Keratinocyte (primary cell): ENCODE measurements around the gene FGF5. TPM values are rescaled to one million over a fixed set of nuclear protein-coding genes. Genes with fewer than 3 reads are reported as not detected.

ENCODE experiments used
- DNase-seq: peaks from one replicate; pipeline ENCODE4 v3.0.0-alpha.2; 2011; ENCODE audit warnings: low read depth, missing footprints, low spot score
- FAIRE-seq: peaks from 2 replicates; lab custom pipeline; 2011; peaks lifted over from hg19 to GRCh38; lab: Jason Lieb, UNC
- H2AFZ ChIP-seq: 2 replicates; pipeline ENCODE4 v1.6.0; 2012; ENCODE audit warnings: low read length, control low read depth, inconsistent platforms; ENCODE audit not compliant: control insufficient read depth
- H3K27ac ChIP-seq: 2 replicates; pipeline ENCODE4 v1.5.1; 2011; ENCODE audit warnings: low read length; ENCODE audit not compliant: control insufficient read depth, insufficient read depth
- H3K27me3 ChIP-seq: 3 replicates; pipeline ENCODE4 v1.6.0; 2011; ENCODE audit warnings: low read length; ENCODE audit not compliant: control insufficient read depth, insufficient read depth; ENCODE audit errors: extremely low read depth
- H3K36me3 ChIP-seq, 2 experiments: 2 replicates in 1 of 2; 3 replicates in 1 of 2; pipeline ENCODE4 v1.5.1; 2011; ENCODE audit warnings: low read length in 2 of 2, mild to moderate bottlenecking in 1 of 2; ENCODE audit not compliant: control insufficient read depth in 2 of 2, insufficient read depth in 2 of 2; ENCODE audit errors: extremely low read depth in 1 of 2
- H3K4me1 ChIP-seq: 3 replicates; pipeline ENCODE4 v1.5.1; 2011; ENCODE audit warnings: low read length; ENCODE audit not compliant: control insufficient read depth, insufficient read depth; ENCODE audit errors: extremely low read depth
- H3K4me2 ChIP-seq: 3 replicates; pipeline ENCODE4 v1.6.0; 2011; ENCODE audit warnings: low read depth, low read length; ENCODE audit not compliant: control insufficient read depth, insufficient read depth; ENCODE audit errors: extremely low read depth
- H3K4me3 ChIP-seq, 3 experiments: fragments of 200-600 bp in 1 of 3; sonication (generic) in 1 of 3; 2 replicates in 2 of 3; 3 replicates in 1 of 3; pipeline ENCODE4 v1.5.1; 2011 to 2016; ENCODE audit warnings: low read length in 3 of 3, mild to moderate bottlenecking in 3 of 3, control low read depth in 2 of 3, inconsistent platforms in 1 of 3, low read depth in 1 of 3, mixed read lengths in 1 of 3, mixed run types in 1 of 3, moderate library complexity in 1 of 3; ENCODE audit not compliant: control insufficient read depth in 2 of 3, insufficient read depth in 2 of 3; ENCODE audit errors: extremely low read depth in 1 of 3
- H3K79me2 ChIP-seq: 2 replicates; pipeline ENCODE4 v1.6.0; 2012; ENCODE audit warnings: low read length; ENCODE audit not compliant: control insufficient read depth, insufficient read depth
- H3K9ac ChIP-seq: 3 replicates; pipeline ENCODE4 v1.6.0; 2011; ENCODE audit warnings: low read length; ENCODE audit not compliant: control insufficient read depth, insufficient read depth; ENCODE audit errors: extremely low read depth
- H3K9me1 ChIP-seq: 3 replicates; pipeline ENCODE4 v1.6.0; 2011; ENCODE audit warnings: low read length; ENCODE audit not compliant: control insufficient read depth, insufficient read depth; ENCODE audit errors: extremely low read depth
- H3K9me3 ChIP-seq: 2 replicates; pipeline ENCODE4 v1.5.1; 2012; ENCODE audit warnings: low read depth, low read length; ENCODE audit not compliant: control insufficient read depth
- H4K20me1 ChIP-seq: 3 replicates; pipeline ENCODE4 v1.6.0; 2011; ENCODE audit warnings: low read length; ENCODE audit not compliant: control insufficient read depth, insufficient read depth; ENCODE audit errors: extremely low read depth
- CTCF ChIP-seq, 3 experiments: IDR thresholded peaks in 1 of 3; conservative IDR thresholded peaks in 1 of 3; optimal IDR thresholded peaks in 1 of 3; 2 replicates in 2 of 3; 3 replicates in 1 of 3; pipeline versions ENCODE3 to v1.5.1; 2011; ENCODE audit warnings: low read length in 3 of 3, mild to moderate bottlenecking in 3 of 3, moderate library complexity in 2 of 3, control low read depth in 1 of 3, inconsistent platforms in 1 of 3; ENCODE audit not compliant: insufficient read depth in 2 of 3; ENCODE audit errors: extremely low read depth in 1 of 3
- EZH2 ChIP-seq: IDR thresholded peaks from one replicate; pipeline ENCODE4 v1.6.1; 2012; ENCODE audit warnings: inconsistent platforms, mild to moderate bottlenecking, low read length, moderate library complexity
- dilution Hi-C: fragments of 300-500 bp; cut with MboI; formaldehyde crosslinking; loops from one replicate; pipeline ENCODE4 v1.7.0; 2020; ENCODE audit warnings: low sequenced_read_pairs; ENCODE audit not compliant: extremely low pct_ligation_motif_present
- polyA plus RNA-seq, 5 experiments: library from polyadenylated mRNA; depleted of rRNA in 3 of 5; stranded (reverse) in 3 of 5; stranded (forward) in 1 of 5; unstranded in 1 of 5; fragments of >200 nt; gene quantifications; 1 replicate in 1 of 5; 2 replicates in 3 of 5; 3 replicates in 1 of 5; pipeline versions ENCODE4 v1.2.1 to v1.2.3, GENCODE V29; 2011 to 2012; ENCODE audit warnings: missing spikeins in 2 of 5, low read depth in 1 of 5, low replicate concordance in 1 of 5

FGF5 gene
- polyA plus RNA-seq, 1 donor (not counting 4 experiments of a cell fraction or from before 2014, with no cell fraction given), result 3.9 TPM

DNA sequence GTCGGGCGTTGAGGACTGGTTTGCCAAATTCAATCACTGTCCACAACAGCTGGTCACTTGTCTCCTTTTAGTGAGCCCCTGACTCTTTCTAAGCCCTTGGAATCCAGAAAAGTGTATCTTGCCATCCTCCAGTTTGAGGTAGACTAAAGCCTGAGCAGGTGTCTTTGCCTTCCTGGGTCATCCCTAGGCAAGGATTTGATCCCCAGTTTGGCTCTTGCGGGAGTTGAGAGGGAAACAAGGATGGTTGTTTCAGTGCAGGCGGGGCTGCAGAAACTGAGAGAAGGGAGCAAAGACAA lies 2.2 kb upstream of the FGF5 start:
- no peaks in the 10 kb centered on the region for H3K79me2 ChIP-seq

GRCh38 chr4:80264825-80265224 lies 1.6 kb upstream of the FGF5 start:
- no peak for FAIRE-seq
- Histone ChIP-seq H3K9me3 (no peaks in the 10 kb centered on the region), H2AFZ (no peak overlapping the region), H3K79me2 (no peaks in the 10 kb centered on the region), H3K9me1 (no peaks in the 10 kb centered on the region), H3K4me1 (peaks cover 13% of the 10 kb centered on the region), H3K27ac (no peak overlapping the region), H3K9ac (no peak overlapping the region), H3K36me3 (no peaks in the 10 kb centered on the region), H3K27me3 (peaks cover 53% of the 10 kb centered on the region), H3K4me2 (peak overlapping the region; percentile 97), H3K4me3 (no peak overlapping the region), H4K20me1 (no peaks in the 10 kb centered on the region)
- dilution Hi-C loops, result no loop called here
- no peak for DNase-seq
- TF ChIP-seq CTCF (optimal IDR thresholded peaks at IDR 0.05 in 1 of 3, IDR thresholded peaks at IDR 0.05 in 1 of 3, conservative IDR thresholded peaks at IDR 0.05 in 1 of 3; ENCODE audit: extremely low read depth in 1 of 3, insufficient read depth in 2 of 3, low read length in 3 of 3) (no peak), EZH2 (no peak)

More for the DNA sequence above, 2.2 kb upstream of the FGF5 start:
- H4K20me1 ChIP-seq, result no peaks in the 10 kb centered on the region
- peaks cover 53% of the 10 kb centered on the region for H3K27me3 ChIP-seq
- H3K4me3 ChIP-seq, result no peak overlapping the region
- no peaks in the 10 kb centered on the region for H3K9me1 ChIP-seq
- TF ChIP-seq CTCF (optimal IDR thresholded peaks at IDR 0.05 in 1 of 3, IDR thresholded peaks at IDR 0.05 in 1 of 3, conservative IDR thresholded peaks at IDR 0.05 in 1 of 3; ENCODE audit: extremely low read depth in 1 of 3, insufficient read depth in 2 of 3, low read length in 3 of 3) (no peak), EZH2 (peak; percentile 31)
- H3K9me3 ChIP-seq, result no peaks in the 10 kb centered on the region
- H3K27ac ChIP-seq, result no peak overlapping the region
- dilution Hi-C loops, result no loop called here
- H3K4me2 ChIP-seq, result no peak overlapping the region
- no peak overlapping the region for H3K9ac ChIP-seq
- peaks cover 13% of the 10 kb centered on the region for H3K4me1 ChIP-seq
- no peak for DNase-seq
- H2AFZ ChIP-seq, result no peak overlapping the region
- H3K36me3 ChIP-seq, result no peaks in the 10 kb centered on the region
- FAIRE-seq, result no peak
